ENCODE measurements around the gene SEMA4D.

Gene SEMA4D

GRCh38 chr9:89466451-89467277 is 31.2 kb downstream of the SEMA4D start:
- peak in 1 of 2 donors; percentile 42 for DNase-seq (ENCODE audit: low read depth in 1 of 2, low spot score in 1 of 2)

- no peak for DNase-seq (ENCODE audit: low read depth in 1 of 2, low spot score in 1 of 2)
Measured at GRCh38 chr9:89465726-89466308, 32.1 kb downstream of the SEMA4D start.

GRCh38 chr9:89465001-89465451 is 32.9 kb downstream of the SEMA4D start:
- no peak for DNase-seq (ENCODE audit: low read depth in 1 of 2, low spot score in 1 of 2)

GRCh38 chr9:89464300-89464901 is 33.5 kb downstream of the SEMA4D start:
- no peak for DNase-seq (ENCODE audit: low read depth in 1 of 2, low spot score in 1 of 2)

- DNase-seq (ENCODE audit: low read depth in 1 of 2, low spot score in 1 of 2): no peak
Measured at GRCh38 chr9:89462817-89463683, 34.9 kb downstream of the SEMA4D start.

GRCh38 chr9:89462199-89462598 is 35.7 kb downstream of the SEMA4D start:
- DNase-seq (ENCODE audit: low read depth in 1 of 2, low spot score in 1 of 2): no peak

- peak in 1 of 2 donors; percentile 23 for DNase-seq (ENCODE audit: low read depth in 1 of 2, low spot score in 1 of 2)
Measured at GRCh38 chr9:89461265-89461664, 36.6 kb downstream of the SEMA4D start.

GRCh38 chr9:89460551-89460950 is 37.4 kb downstream of the SEMA4D start:
- no peak for DNase-seq (ENCODE audit: low read depth in 1 of 2, low spot score in 1 of 2)

- no peak for DNase-seq (ENCODE audit: low read depth in 1 of 2, low spot score in 1 of 2)
Measured at GRCh38 chr9:89458768-89459496, 39.0 kb downstream of the SEMA4D start.

- DNase-seq (ENCODE audit: low read depth in 1 of 2, low spot score in 1 of 2): no peak
Measured at GRCh38 chr9:89457376-89457855, 40.5 kb downstream of the SEMA4D start.

GRCh38 chr9:89455356-89455824 is 42.5 kb downstream of the SEMA4D start:
- DNase-seq (ENCODE audit: low read depth in 1 of 2, low spot score in 1 of 2): no peak

- no peak for DNase-seq (ENCODE audit: low read depth in 1 of 2, low spot score in 1 of 2)
Measured at GRCh38 chr9:89454498-89455355, 43.2 kb downstream of the SEMA4D start.

GRCh38 chr9:89453452-89453851 is 44.5 kb downstream of the SEMA4D start:
- no peak for DNase-seq (ENCODE audit: low read depth in 1 of 2, low spot score in 1 of 2)

- no peak for DNase-seq (ENCODE audit: low read depth in 1 of 2, low spot score in 1 of 2)
Measured at GRCh38 chr9:89452561-89452960, 45.4 kb downstream of the SEMA4D start.

- DNase-seq (ENCODE audit: low read depth in 1 of 2, low spot score in 1 of 2): no peak
Measured at GRCh38 chr9:89450213-89450612, 47.7 kb downstream of the SEMA4D start.

GRCh38 chr9:89449261-89449671 is 48.6 kb downstream of the SEMA4D start:
- DNase-seq (ENCODE audit: low read depth in 1 of 2, low spot score in 1 of 2): no peak

GRCh38 chr9:89448821-89449220 is 49.1 kb downstream of the SEMA4D start:
- no peak for DNase-seq (ENCODE audit: low read depth in 1 of 2, low spot score in 1 of 2)

- peak in 1 of 2 donors; percentile 40 for DNase-seq (ENCODE audit: low read depth in 1 of 2, low spot score in 1 of 2)
Measured at GRCh38 chr9:89448381-89448780, 49.5 kb downstream of the SEMA4D start.

GRCh38 chr9:89447416-89447815 is 50.5 kb downstream of the SEMA4D start:
- no peak for DNase-seq (ENCODE audit: low read depth in 1 of 2, low spot score in 1 of 2)
